HAP-1 (cell line): Measurements from ENCODE around the gene DXO.
A peak's percentile ranks its signal among the peaks of the same experiment; 100 is the strongest.

ENCODE experiments used
- DNase-seq, 2 experiments: peaks; one replicate each; pipeline ENCODE4 v3.0.0-alpha.2; 2016 to 2020; ENCODE audit warnings: low spot score in 2 of 2
- H3K27me3 ChIP-seq: fragments of 250-450 bp; sonication (Bioruptor Pico); 2 replicates; pipeline ENCODE4 v1.5.1; 2020; ENCODE audit warnings: low read depth, mild to moderate bottlenecking, moderate library complexity
- H3K36me3 ChIP-seq: fragments of 250-450 bp; sonication (Bioruptor Pico); replicated peaks from 2 replicates; pipeline ENCODE4 v1.5.1; 2020; ENCODE audit warnings: mild to moderate bottlenecking
- H3K4me1 ChIP-seq: fragments of 250-450 bp; sonication (Bioruptor Pico); 2 replicates; pipeline ENCODE4 v1.5.1; 2020; ENCODE audit warnings: mild to moderate bottlenecking
- H3K4me3 ChIP-seq: fragments of 250-450 bp; sonication (Bioruptor Pico); 2 replicates; pipeline ENCODE4 v1.5.1; 2020; ENCODE audit warnings: mild to moderate bottlenecking, moderate library complexity
- H3K9me3 ChIP-seq: fragments of 250-450 bp; sonication (Bioruptor Pico); 2 replicates; pipeline ENCODE4 v1.5.1; 2020; ENCODE audit warnings: mild to moderate bottlenecking, moderate library complexity
- in situ Hi-C: fragments of 300-500 bp; cut with MboI; formaldehyde crosslinking; loops from 3 replicates; pipeline ENCODE4 v1.14.3; 2020; ENCODE audit warnings: low sequenced_read_pairs, inconsistent platforms, mixed read lengths

The DXO gene

DNA sequence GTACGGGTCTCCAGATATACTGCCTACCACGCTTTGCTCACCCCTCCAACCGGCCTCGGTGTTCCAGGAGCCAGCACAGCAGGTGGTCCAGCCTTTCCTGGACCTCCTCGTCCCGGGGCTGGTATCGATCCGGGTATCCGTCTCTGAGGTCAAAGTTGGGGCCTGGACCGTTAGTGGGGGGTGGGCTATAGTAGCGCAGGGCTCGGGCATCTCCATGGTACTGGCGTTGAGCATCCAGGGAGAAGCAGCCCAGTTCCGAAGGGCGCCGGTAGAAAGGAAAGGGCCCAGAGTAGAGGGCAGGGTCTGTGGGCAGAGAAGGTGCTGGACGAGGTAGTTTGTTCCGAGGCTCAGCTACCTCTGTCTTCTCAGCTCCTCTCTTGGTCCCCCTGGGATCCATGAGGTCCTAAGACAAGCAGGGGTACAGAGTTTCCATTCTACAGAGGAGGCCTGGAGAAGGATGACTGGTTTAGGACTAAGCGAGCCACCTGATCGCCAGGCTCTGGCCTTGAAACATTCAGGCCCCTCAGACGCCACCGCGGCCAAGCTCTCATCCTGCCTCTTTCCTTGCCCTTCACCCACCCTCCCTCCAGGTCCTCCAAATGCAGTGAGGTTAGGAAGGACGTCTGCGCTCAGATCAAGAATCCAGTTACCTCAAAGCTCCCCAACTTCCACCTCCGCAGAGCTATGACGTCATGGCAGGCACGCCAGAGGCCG, 502 bp downstream of the DXO start:
- no peak for DNase-seq
- peak overlapping the region; percentile 89 for H3K4me3 ChIP-seq
- H3K36me3 ChIP-seq: peaks cover 44% of the 10 kb centered on the region
- H3K4me1 ChIP-seq: peaks cover 12% of the 10 kb centered on the region
- in situ Hi-C loops: no loop called here
- no peaks in the 10 kb centered on the region for H3K27me3 ChIP-seq
- no peaks in the 10 kb centered on the region for H3K9me3 ChIP-seq

DNA sequence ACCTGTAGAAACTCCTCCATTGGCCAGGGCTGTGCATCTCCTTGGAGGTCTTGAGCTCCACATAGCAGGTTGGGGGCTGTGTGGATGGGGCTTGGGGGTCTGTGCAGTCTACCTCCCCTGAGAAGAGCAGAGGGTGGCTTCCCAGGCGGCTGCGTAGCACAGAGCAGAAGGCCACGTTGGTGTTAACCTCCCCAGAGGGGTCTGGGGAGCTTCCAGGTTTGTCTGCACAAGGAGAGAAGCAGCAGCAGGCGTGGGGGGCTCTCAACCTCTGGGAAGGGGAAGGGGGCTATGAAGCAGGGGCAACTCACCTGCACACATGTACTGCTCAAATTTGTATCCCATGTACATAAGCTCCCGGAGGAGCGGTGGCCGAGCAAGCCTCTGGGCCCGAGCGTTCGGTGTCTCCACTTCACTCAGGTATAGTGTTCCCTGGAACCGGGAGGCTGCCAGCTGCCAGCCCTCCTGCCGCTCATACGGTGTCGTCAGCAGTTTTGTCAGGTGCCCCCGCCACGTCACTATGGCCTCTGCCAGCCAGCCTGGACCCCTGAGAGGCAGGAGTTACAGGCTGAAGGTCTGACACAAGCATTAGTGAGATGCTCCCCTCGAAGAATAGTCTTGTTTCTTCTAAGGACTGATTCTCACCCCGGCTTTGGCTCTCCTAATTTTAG, 1.2 kb downstream of the DXO start:
- Histone ChIP-seq H3K4me1 (peaks cover 12% of the 10 kb centered on the region), H3K27me3 (no peaks in the 10 kb centered on the region), H3K9me3 (no peaks in the 10 kb centered on the region), H3K4me3 (peak overlapping the region; percentile 89), H3K36me3 (peaks cover 48% of the 10 kb centered on the region)
- in situ Hi-C loops: no loop called here
- DNase-seq: no peak

DNA sequence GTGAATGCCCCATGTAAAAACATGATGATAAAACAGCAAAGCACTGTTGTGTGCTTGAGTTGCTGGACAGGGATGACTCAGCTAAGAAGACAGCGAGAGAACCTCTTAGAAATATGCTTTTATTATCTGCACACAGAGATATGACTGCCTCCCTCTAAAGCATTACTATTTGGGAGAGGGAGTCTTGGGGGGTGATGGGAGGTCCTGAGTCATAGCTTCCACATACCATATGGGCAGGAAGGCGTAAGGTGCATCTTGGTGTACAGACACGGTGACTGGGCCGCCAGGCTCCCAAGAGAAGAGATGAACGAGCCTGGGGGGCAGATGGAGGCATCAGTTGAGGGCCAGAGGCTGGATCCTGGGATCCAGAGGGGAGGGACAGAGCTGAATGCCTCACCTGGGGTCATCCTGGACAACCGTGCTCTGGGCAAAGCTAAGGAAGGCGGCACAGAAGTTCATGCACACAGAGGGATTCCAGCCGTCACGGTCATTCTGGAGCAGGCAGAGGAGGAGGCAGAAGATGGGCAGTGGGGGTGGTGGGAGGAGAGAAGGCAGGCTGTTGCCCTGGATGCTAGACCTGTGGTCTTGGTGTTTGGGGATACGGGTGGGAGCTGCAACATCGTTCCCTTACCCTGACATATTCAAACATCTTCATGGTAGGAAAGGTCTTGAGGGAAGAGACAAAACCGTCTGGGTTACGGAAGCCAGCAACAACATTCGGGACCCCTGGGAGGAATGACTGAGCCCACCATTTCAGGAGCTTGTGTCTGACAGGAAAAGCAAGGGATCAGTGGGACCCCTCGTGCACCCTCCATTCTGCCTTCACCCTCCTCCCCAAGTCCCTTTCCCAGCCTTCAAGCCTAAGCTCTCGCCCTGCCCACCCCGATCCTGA, 2.0 kb downstream of the DXO start:
- in situ Hi-C loops: loop anchor here (10.0 kb wide), 1 partner anchor 305 kb away; the partner anchor contains the start of genes C6orf47, CSNK2B, GPANK1 and LY6G5B
- no peak overlapping the region for H3K4me3 ChIP-seq
- no peak for DNase-seq

DNA sequence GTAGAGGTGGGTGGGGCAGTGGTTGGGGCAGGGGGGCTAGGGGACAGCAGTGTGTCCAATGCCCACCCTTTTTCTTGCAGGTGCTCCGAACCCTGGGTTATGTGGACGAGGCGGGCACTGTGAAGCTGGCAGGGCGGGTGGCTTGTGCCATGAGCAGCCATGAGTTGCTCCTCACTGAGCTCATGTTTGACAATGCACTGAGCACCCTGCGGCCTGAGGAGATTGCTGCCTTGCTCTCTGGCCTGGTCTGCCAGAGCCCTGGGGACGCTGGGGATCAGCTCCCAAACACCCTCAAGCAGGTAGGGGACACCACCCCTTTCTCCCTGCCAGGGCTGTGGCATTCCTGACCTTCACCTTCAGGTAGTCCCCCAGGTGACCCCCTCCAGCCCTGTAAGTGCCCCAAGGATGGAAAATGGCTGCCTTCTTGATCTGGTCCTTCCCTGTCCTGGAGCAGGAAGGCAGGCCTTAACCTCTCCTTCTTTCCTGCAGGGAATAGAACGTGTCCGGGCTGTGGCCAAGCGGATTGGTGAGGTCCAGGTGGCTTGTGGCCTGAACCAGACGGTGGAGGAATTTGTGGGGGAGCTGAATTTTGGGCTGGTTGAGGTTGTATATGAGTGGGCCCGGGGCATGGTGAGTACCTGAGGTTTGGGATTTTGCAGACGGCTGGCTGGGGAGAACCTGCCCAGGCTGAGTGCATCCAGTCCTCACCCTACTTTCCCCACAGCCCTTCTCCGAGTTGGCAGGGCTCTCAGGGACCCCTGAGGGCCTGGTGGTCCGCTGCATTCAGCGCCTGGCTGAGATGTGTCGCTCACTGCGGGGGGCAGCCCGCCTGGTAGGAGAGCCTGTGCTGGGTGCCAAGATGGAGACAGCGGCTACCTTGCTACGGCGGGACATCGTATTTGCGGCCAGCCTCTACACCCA, 2.9 kb downstream of the DXO start:
- H3K36me3 ChIP-seq: peaks cover 58% of the 10 kb centered on the region

More for the DNA sequence above, 2.0 kb downstream of the DXO start:
- Histone ChIP-seq H3K36me3 (peaks cover 52% of the 10 kb centered on the region), H3K4me1 (peaks cover 12% of the 10 kb centered on the region), H3K27me3 (no peaks in the 10 kb centered on the region), H3K9me3 (no peaks in the 10 kb centered on the region)

DNA sequence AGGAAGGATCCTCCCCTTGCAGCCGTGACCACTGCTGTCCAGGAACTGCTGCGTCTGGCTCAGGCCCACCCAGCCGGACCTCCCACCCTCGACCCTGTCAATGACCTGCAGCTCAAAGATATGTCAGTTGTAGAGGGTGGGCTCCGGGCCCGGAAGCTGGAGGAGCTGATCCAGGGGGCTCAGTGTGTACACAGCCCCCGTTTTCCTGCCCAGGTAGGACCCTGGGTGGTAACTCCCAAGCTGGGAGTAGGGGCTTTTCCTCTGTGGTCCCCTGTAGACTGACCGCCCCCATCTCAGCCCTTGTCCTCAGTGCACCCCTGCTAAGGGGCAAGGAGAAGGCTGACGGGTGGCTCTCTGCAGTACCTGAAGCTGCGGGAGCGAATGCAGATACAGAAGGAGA, 3.6 kb downstream of the DXO start:
- no peak for DNase-seq
- Histone ChIP-seq H3K27me3 (no peaks in the 10 kb centered on the region), H3K4me3 (no peak overlapping the region), H3K9me3 (no peaks in the 10 kb centered on the region), H3K4me1 (peaks cover 11% of the 10 kb centered on the region), H3K36me3 (peaks cover 62% of the 10 kb centered on the region)
- in situ Hi-C loops: loop anchor here (10.0 kb wide), 1 partner anchor 304 kb away; the partner anchor contains the start of genes C6orf47, CSNK2B, GPANK1 and LY6G5B

More for the DNA sequence above, 2.9 kb downstream of the DXO start:
- in situ Hi-C loops: loop anchor here (10.0 kb wide), 1 partner anchor 304 kb away; the partner anchor contains the start of genes C6orf47, CSNK2B, GPANK1 and LY6G5B
- Histone ChIP-seq H3K9me3 (no peaks in the 10 kb centered on the region), H3K4me3 (no peak overlapping the region), H3K4me1 (peaks cover 12% of the 10 kb centered on the region), H3K27me3 (no peaks in the 10 kb centered on the region)
- DNase-seq: no peak

DNA sequence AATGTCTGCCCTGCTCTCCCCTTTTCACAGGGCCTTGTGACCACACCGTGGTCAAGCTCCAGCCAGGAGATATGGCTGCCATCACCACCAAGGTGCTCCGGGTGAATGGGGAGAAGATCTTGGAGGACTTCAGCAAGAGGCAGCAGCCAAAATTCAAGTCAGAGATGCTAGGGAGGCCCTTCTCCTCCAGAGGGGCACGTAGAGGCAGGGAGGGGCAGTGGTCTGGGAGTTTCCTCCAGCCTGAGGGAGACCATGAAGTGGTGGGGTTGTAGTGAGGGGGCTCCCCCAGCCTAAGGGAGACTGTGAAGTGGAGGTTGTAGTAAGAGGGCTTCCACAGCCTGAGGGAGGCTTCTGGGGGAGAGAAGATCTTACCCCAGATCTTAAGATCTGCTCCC, 4.0 kb downstream of the DXO start:
- DNase-seq: no peak
- Histone ChIP-seq H3K4me3 (no peak overlapping the region), H3K27me3 (no peaks in the 10 kb centered on the region), H3K4me1 (peaks cover 7% of the 10 kb centered on the region), H3K36me3 (peaks cover 64% of the 10 kb centered on the region), H3K9me3 (no peaks in the 10 kb centered on the region)
- in situ Hi-C loops: loop anchor here (10.0 kb wide), 1 partner anchor 303 kb away; the partner anchor contains the start of genes C6orf47, CSNK2B, GPANK1 and LY6G5B

DNA sequence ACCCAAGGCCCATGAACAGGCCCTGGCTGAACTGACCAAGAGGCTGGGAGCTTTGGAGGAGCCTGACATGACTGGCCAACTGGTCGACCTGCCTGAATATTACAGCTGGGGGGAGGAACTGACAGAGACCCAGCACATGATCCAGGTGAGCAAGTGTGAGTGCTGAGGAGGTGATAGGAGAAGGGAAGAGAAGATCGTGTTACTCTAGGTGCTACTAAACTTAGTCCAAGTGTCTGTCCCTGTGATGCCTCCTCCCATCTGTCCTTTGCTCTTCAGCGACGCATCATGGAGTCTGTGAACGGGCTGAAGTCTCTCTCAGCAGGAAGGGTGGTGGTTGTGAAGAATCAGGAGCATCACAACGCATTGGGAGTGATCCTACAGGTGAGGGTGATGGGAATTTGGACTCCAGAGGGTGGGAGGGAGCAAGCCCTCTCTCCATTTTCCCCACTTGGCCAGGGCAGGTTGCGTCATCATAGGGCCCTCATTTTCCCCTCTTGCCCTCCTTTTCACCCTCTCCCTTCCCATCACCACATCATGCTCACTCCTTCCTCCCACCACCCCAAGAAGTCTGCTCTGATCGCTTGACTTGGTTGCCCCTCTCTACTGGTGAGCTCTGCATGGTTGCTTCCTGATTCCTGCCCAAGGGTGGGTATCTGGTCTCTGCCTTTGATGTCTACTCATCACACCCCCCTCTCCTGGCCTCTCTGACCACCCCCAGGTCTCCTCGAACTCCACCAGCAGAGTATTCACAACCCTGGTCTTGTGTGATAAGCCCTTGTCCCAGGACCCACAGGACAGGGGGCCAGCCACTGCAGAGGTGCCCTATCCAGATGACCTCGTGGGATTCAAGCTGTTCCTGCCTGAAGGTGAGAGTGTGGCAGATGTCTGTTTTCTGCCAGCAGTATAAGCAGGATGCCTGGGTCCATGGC, 4.7 kb downstream of the DXO start:
- no peaks in the 10 kb centered on the region for H3K9me3 ChIP-seq
- no peak for DNase-seq
- H3K4me1 ChIP-seq: peaks cover 6% of the 10 kb centered on the region
- in situ Hi-C loops: loop anchor here (10.0 kb wide), 1 partner anchor 302 kb away; the partner anchor contains the start of genes C6orf47, CSNK2B, GPANK1 and LY6G5B
- no peak overlapping the region for H3K4me3 ChIP-seq
- H3K27me3 ChIP-seq: no peaks in the 10 kb centered on the region
- peaks cover 67% of the 10 kb centered on the region for H3K36me3 ChIP-seq

DNA sequence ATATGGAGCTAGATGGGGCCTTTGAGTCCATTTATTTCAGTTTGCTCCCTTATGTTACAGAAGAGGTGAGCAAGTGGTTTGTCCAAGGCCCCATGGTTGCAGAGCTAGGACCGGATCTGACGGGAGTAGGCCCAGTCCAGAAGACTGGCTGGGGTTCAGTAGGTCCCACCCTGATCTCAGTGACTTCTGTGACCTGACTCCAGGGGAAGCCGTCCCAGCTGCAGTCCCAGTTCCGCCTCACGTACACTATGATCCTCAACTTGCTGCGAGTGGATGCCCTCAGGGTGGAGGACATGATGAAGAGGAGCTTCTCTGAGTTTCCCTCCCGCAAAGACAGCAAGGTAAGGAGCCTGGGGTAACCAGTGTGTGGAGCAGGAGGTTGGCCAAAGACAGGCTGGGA, 5.4 kb downstream of the DXO start:
- no peak overlapping the region for H3K4me3 ChIP-seq
- peaks cover 75% of the 10 kb centered on the region for H3K36me3 ChIP-seq
- no peak for DNase-seq
- H3K27me3 ChIP-seq: no peaks in the 10 kb centered on the region
- H3K9me3 ChIP-seq: no peaks in the 10 kb centered on the region
- in situ Hi-C loops: loop anchor here (10.0 kb wide), 1 partner anchor 302 kb away; the partner anchor contains the start of genes C6orf47, CSNK2B, GPANK1 and LY6G5B
- peaks cover 6% of the 10 kb centered on the region for H3K4me1 ChIP-seq

DNA sequence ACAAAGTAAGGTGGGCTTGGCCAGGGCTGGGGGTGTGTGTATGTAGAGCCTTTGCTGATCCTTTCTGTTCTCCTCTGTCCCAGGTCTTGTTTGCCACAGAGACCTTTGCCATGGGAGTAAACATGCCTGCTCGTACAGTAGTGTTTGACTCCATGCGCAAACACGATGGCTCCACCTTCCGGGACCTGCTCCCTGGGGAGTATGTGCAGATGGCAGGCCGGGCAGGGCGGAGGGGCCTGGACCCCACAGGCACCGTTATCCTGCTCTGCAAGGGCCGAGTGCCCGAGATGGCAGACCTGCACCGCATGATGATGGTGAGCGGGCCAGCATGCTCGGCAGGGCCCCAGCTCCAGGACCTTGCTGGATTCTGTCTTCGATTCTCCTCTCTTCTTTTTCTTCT, 6.2 kb downstream of the DXO start:
- H3K36me3 ChIP-seq: peaks cover 79% of the 10 kb centered on the region
- in situ Hi-C loops: loop anchor here (10.0 kb wide), 1 partner anchor 301 kb away; the partner anchor contains the start of genes C6orf47, CSNK2B, GPANK1 and LY6G5B
- H3K4me1 ChIP-seq: peaks cover under 1% of the 10 kb centered on the region; the same call in 1 of the 2 replicates

DNA sequence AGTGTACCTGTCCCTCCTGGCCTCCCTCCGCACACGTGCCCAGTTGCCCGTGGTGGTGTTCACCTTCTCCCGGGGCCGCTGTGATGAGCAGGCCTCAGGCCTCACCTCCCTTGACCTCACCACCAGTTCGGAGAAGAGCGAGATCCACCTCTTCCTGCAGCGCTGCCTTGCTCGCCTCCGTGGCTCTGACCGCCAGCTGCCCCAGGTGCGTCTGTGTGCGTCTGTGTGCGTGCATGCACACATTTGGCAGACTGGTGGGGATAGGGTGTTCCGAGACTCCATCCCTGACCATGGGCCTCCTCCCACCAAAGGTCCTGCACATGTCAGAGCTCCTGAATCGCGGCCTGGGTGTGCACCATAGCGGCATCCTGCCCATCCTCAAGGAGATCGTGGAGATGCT, 8.0 kb downstream of the DXO start:
- DNase-seq: no peak
- no peak overlapping the region for H3K4me3 ChIP-seq
- H3K4me1 ChIP-seq: peaks cover 5% of the 10 kb centered on the region
- peaks cover 68% of the 10 kb centered on the region for H3K36me3 ChIP-seq
- no peaks in the 10 kb centered on the region for H3K27me3 ChIP-seq
- H3K9me3 ChIP-seq: no peaks in the 10 kb centered on the region
- in situ Hi-C loops: loop anchor here (10.0 kb wide), 1 partner anchor 299 kb away; the partner anchor contains the start of genes C6orf47, CSNK2B, GPANK1 and LY6G5B

More for the DNA sequence above, 6.2 kb downstream of the DXO start:
- Histone ChIP-seq H3K9me3 (no peaks in the 10 kb centered on the region), H3K27me3 (no peaks in the 10 kb centered on the region), H3K4me3 (no peak overlapping the region)
- no peak for DNase-seq

DNA sequence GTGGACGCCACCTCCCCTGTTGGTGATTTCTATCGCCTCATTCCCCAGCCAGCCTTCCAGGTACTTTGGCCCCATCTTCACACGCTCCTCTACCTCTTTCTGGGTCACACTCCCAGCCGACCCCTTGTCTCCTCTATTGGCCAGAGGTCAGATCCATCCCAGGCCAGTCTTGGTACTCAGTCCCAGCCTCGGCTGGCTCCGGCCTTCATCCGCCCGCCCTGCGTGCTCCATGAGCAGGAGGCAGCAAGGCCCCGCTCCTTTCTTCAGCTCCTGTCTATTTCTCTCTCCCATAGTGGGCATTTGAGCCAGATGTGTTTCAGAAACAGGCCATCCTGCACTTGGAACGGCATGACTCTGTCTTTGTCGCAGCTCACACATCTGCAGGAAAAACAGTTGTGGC, 10.3 kb downstream of the DXO start:
- no peak overlapping the region for H3K4me3 ChIP-seq
- H3K36me3 ChIP-seq: peaks cover 56% of the 10 kb centered on the region

More for the DNA sequence above, 10.3 kb downstream of the DXO start:
- DNase-seq: no peak
- no peaks in the 10 kb centered on the region for H3K9me3 ChIP-seq
- no peaks in the 10 kb centered on the region for H3K27me3 ChIP-seq
- in situ Hi-C loops: loop anchor here (10.0 kb wide), 1 partner anchor 297 kb away; the partner anchor contains the start of genes C6orf47, CSNK2B, GPANK1 and LY6G5B
- H3K4me1 ChIP-seq: peaks cover 11% of the 10 kb centered on the region
